HG02852 (cell line): ENCODE measurements around the gene RCN2.
"Not testable (repeated sequence)": the region's sequence is repeated elsewhere in the genome, so short reads cannot be mapped to it uniquely, and the experiment has no call there.

Experiments used
- ATAC-seq: cut with Tn5 transposase; IDR thresholded peaks from one replicate; pipeline ENCODE4 v1.9.1; 2021; ENCODE audit warnings: mild to moderate bottlenecking, moderate library complexity; ENCODE audit not compliant: unreplicated experiment

RCN2 gene

DNA sequence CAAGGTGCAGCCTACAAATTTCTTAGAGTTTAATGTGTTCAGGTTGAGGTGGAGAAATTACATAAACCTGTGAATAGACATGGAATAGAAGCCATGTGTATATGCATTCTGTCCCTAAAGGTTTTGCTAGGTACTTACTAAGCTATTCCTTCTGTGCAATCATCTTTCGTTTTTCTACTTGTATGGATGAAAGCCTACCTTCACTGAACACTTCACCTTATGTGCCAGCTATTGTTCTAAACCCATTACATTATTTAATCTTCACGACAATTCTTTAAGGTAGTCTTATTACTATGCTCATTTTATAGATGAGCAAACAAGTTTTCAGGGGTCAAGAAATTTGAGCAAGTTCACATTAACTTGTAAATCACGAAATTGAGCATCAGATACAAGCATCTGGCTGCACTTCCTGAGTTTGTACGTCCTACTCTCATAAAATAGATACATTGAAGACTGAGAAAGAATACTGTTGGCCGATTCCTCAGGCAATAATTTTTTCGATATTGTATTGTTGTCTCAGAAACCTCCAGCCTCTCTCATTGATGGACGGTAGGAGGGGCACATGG is 635 bp upstream of the RCN2 start:
- no peak for ATAC-seq

DNA sequence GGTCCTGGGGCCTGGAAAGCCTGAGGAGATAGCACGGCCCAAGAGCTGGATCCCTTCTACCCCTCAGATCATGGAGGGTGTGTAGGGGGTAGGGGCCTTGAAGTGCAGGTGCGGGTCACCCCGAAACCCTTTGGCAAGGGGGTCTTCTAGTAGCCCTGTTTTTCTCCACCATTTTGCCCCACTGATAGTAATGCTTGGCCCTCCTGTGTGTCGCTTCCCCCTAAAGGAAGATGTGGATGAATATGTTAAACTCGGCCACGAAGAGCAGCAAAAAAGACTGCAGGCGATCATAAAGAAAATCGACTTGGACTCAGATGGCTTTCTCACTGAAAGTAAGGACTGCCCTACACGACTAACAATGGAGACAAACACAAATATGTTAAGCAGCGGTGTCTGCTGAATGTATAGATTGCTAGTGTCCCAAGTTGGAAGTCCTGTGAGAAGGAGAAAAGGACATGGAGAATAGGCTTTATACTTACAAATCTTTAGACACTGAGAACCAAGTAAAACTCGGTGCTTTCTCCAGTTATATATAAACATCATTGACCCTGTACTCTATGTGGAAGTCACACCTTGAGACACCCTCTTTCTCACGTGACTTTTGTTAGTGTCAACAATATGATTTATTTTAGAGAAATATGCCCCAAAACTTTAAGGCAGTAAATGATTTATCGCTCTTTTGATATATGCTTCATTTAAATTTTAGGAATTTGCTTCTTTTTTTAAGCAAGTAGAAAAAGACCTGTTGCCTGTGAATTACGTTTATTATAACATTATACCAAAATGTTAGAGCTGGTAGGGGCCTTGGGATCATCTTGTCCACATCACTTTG is 802 bp downstream of the RCN2 start:
- peak; percentile 2 for ATAC-seq

DNA sequence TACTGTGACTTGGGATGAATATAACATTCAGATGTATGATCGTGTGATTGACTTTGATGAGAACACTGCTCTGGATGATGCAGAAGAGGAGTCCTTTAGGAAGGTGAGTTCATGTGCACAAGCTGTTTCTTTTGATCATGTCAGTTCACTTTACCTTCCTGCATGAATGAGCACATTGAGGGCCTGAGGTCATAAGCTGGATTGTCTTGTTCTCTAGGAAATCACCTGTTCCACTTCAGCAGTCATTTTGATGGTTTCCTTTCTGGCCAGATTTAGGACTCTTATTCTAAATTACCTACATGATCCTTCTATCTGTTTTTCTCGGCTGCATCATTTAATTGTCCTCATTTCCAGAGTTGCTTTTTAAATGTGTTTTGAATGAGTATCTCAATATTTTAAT is 4.1 kb downstream of the RCN2 start:
- no peak for ATAC-seq

DNA sequence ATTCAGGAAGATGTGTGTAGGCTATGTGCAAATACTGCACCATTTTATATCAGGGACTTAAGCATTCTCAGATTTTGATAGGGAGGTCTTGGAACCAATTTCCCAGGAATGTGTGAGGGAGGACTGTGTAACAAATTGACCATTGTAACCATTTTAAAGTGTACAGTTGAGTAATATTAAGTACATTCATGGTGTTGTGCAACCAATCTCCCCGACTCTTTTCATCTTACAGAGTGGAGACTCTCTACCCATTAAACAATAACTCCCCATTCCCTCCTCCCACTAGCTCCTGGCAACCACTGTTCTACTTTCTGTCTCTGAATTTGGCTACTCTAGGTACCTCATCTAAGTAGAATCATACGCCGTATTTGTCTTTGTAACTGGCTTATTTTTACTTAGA is 5.1 kb downstream of the RCN2 start:
- no peak for ATAC-seq

DNA sequence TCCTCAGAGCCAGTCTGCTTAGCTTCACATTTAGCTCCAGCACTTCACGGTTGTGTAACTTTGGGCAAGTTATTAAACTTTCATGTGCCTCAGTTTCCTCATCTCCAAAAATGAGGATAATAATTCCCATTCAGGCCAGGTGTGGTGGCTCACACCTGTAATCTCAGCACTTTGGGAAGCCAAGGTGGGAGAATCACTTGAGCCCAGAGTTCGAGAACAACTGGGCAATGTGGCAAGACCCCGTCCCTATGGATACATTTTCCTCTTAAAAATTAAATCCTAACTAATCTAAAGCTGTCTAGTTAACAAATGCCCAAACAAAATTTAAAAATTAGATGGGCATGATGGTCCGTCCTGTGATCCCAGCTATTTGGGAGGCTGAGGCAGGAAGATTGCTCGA is 7.2 kb downstream of the RCN2 start:
- no peak for ATAC-seq

DNA sequence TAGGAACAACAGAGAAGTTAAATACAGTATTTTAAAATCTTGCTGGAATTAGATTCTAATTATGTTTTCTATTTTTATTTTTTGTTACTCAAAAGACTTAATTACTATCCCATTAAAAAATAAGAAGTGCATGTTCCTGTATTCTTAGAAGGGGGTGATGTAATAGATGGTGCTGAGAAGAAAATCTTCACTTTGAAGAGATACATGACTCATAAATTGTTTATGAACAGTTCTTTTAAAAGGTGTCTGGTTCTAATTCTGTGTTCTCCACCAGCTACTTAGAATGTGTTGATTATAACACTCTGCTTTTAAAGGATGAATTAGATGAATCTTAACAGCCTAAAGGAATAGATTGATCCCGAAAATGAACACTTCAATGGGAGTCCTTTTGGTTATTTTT is 8.2 kb downstream of the RCN2 start:
- ATAC-seq: no peak

DNA sequence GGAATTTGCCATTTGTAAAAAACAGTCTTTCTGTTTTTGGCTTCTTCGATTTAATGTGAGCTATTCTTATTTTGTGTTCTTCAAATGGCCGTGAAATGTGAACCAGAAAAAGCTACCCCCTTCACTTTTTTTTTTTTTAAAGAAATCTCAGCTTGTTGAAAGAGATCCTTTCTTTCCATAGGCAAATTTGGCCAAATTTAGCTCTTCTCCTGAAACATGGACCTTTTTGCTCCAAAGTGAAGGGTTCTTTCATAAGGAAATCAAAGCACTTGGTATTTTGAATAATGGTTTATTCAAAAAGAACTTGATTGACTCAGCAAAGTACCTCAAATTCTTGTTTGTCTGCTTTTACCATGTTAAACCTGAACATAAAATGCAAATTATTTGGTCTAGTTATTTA is 10.1 kb downstream of the RCN2 start:
- no peak for ATAC-seq

DNA sequence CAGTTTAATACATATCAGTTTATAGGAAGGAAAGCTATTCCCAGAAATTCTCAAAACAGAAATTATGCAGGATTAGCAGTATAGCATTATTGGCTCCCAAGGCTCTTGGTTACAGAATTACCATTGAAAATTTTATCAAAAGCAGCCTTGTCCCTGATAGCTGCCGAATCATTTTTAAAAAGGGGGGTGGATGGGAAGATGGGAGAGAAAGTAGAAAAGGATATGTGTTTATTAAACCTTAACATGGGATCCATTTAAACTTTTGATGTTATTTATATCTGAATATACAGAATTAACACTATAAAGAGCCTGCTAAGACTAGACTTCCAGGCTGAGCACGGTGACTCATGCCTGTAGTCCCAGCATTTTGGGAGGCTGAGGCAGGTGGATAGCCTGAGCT is 10.8 kb downstream of the RCN2 start:
- no peak for ATAC-seq

DNA sequence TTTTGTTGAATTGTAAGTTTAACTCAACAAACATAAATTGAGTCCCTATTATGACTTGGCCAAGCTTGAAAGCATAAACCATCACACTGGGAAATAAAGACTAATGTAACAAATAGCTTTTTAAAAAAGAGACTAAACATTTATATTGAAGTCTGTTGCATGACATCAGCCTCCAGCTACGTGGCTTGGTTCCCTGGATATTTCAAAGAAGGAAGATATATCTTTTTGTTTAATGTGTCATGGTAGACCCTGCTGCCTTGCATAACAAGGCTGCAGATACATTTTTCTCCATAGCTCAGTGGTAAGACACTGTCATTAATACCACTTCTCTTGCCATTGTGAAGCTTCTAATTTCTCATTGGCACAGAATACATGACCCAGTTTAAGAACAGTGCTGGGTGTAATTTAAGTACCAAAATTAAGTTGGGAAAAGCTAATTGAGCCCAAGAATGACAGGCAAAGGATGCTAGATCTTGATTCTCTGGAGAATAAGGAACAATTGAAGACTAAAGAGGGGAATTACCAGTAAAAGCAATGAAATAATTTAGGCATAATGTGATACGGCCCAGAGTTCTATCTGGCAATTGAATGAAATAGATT is 14.0 kb downstream of the RCN2 start:
- ATAC-seq: no peak

DNA sequence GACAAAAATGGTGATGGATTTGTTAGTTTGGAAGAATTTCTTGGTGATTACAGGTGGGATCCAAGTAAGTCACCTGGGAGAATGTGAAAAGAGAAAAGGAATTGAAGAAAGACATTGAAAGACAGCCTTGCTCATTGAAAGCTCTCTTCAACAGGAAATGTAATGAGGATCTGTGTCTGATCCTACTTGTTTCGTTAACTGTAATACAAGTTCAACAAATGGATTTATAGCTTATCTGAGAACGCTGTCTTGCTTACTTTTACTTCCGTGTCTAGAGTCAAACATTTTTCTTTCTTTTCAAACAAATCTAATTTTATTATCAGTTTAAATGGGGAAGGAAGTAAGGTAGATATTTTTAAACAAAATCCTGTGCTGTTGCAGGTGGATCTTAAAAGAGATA is 15.9 kb downstream of the RCN2 start:
- no peak for ATAC-seq

DNA sequence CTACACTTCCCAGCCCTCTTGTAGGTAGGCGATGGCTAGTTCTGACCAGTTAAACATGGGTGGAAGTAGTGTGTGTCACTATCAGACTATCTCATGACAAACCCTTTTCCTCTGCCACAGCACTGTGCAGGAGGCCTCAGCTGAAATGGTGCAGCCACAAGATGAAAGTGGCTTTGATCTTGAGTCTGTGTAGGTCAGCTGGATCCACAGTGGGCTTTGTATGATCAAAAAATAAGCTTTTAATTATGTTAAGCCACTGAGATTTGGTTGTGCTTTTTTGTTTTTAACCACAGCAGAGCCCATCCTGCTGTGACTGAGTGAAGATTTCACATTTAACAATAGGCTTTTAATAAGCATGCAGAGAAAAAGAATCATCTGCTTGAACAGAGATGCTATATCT is 19.7 kb downstream of the RCN2 start:
- ATAC-seq: no peak

DNA sequence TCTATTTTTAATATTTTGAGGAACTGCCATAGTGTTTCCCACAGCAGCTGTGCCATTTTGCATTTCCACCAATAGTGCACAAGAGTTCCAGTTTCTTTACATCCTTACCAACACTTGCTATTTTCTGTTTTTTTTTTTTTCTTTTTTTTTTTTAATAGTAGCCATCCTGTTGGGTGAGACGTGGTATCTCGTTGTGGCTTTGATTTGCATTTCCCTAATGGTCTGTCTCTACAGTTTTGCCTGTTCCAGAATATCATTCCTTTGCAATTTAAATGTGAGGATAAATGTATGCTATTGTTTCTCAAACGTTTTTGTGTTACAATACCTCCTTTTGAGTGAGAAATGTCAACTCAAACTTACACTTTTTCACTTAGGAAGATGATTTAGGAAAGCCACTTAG is 22.4 kb downstream of the RCN2 start:
- ATAC-seq: no peak

DNA sequence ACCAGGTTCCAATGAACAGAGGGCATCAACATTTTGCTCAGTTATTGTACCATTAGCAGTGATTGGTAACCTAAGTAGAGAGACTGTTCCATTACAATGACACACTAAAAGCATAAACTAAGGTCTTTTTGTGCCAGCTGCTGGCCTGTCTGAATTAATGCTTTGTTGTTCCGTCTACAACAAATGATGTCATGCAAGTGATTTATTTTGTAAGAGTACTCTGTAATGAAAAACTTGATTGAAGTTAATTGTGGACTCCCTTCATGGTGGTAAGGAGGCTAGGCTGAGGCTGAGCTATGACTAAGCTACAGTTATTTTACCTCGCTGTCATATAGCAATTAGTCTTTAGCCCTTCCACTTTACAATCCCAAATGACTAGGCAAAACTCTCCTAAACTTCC is 23.2 kb downstream of the RCN2 start:
- no peak for ATAC-seq

DNA sequence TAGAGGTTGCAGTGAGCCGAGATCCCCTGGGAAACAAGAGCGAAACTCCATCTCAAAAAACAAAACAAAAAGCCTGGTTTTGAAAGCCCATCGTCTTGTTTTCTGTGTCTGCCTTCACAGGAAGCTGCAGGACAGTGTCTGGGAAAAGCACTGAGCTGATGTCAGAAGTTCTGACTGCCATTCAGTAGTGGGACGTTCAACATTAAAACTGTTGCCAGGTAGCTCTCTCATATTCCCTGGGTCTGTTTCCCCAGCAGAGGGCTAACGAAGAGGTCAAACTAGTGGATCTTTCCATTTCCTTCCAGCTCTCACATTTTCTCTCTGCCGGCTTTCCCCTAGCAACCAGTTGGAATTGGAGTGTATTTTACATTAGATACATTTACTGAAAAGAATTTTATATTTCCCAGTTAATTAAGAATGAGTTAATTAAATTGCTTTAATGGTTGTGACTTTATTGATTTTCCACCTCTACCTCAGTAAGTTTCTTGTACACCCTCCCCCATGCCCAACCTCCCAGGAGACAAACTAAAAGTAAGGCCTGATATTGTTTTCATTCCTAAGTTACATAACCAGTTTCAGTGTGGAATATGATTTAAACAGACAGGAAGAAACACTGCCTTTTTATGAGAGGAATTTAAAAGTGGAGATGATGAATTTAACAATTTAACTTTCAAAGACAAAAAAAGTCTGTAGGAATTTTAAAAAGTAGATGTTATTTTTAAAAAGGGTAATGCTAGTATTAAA is 29.9 kb downstream of the RCN2 start:
- ATAC-seq: no peak

DNA sequence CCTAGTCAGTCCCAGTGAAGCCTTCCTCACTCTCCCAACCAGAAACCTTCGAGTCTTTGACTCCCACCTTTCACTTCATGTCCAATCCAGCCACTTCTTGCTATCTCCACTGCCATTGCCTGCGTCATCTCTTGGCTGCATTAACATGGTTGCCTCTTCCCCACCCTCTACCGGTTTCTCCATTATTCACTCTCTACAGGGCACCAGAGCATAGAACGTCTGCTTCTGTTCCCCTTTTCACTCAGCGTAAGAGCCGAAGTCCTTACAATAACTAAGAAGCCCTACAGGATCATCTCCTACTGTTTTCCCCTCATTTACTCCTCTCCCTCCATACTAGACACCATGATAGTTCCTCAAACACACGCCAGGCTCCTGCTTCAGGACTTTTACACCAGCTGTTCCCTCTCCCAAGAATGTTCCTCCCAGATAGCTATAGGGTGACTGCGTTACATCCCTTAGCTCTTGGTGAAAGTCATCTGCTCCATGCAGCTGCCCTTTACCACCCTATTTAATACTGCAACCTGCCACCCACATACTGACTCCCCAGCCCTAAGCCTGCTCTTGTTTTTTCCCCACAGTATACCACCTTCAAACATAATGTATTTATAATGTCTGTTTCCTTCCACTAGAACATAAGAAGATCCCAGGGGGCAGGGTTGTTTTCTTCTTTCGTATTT is 30.9 kb downstream of the RCN2 start:
- no peak for ATAC-seq

DNA sequence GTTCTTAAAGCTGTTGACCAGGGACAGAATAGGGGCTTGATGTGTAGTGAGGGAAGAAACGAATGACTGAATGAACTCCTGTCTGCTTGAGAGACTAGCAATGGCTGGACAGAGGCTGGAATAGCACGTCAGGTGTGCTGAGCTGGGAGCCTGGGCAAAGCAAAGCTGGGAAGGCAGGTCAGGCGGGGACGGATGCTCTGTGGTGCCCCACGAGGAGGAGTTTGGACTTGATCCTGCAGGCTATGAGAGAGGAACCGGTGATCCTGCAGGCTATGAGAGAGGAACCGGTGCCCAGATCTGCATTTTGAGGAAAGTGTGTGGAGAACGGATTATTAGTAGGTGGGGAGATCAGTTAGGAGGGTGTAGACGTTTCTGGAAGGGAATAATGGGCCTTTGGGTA is 32.0 kb downstream of the RCN2 start:
- ATAC-seq: no peak

DNA sequence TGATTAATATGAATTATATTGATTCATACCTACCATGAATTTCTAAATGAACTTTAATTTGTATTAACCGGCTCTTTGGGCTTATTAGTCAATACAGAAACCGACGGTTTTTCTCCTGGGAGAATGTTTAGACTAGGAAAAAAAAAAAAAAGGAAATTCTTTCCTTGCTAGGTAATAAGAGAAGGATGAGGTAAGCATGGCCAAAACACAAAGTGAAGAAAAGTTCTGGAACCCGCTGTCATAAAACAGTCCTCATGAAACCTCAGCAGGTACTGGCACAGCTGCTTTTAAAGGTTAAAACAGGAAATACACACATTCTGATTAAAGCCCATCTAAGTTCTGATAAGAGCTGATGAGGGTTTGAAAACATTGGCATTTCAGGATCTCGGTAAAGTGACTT is 32.6 kb downstream of the RCN2 start:
- no peak for ATAC-seq

DNA sequence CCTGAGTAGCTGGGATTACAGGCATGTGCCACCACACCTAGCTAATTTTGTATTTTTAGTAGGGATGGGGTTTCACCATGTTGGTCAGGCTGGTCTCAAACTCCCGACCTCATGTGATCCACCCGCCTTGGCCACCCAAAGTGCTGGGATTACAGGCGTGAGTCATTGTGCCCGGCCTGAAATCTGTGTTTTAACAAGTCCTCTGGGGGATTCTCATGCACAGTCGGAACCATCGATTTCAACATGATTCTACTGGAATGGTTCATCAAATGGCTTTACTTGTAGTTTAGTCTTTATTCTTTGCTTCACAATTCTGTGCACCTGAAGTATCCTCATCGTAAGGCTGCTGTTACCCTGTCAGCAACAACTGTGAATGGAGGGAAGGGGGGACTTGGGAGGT is 34.5 kb downstream of the RCN2 start:
- not testable (repeated sequence) for ATAC-seq

DNA sequence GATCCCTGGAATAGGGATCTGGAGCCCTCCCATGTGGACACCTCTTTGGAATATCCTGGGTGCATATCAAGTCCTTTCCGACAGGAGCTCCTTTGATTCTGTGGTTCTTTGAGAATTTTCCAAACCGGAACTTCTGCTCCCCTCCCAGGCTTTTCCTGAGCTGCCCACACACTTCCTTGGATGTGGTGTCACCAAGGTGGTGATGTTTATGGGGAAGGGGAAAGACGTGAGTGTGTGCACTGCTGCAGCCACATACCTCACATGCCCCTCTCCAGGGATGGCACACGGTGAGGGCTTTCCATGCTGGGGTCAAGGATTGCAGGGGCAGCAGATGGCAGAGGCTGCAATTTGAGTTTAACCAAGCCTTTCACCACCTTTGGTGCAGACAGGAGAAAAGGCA is 35.5 kb downstream of the RCN2 start:
- no peak for ATAC-seq

DNA sequence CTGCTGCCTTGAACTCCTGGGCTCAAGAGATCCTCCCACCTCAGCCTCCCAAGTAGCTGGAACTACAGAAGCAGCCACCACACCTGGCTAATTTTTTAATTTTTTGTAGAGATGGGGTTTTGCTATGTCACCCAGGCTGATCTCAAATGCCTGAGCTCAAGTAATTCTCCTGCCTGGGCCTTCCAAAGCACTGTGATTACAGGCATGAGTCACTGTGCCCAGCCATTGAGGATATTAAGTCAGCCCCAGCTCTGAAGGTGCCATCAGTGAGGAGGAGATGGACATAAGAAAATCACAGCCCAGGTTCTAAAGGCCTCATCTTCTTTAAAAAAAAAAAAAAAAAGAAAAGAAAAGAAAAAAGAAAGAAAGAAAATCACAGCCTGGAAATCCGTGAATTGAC is 36.8 kb downstream of the RCN2 start:
- ATAC-seq: no peak
